ENCODE data around the gene AMOTL2.

DNA sequence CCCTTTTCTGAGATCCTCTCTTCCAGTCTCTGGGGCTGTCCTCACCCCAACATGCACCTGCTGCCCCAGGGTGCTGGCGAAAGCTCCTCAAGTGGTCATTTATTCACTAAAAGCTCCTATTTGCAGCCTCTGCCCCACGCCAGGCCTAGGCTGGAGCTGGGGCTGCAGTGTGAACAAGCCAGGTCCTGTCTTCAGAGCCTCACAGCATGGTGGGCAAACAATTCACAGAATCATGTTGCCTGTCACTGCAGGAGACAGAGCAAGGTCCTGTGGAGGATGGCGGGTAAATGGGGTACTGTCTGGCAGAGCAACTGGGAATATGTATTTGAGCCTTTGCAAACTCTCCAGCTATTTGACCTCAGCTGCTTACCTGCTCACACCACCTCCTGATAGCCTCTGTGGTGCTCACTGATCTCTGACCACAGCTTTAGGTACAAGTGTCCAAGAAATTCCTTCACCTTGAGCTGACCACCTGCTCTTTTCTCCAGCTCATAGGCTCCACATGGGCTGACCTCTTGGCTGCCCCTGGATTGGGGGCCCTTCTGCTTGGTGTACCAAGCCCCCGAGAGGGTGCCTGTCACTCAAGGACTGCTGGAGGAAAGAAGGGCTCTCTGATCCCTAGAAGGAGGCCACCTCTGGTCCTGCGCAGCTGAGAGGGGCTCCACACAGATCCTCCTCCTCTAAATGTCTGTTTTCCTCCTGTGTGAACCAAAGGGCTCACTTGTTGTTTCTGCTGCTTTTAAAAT lies 35.6 kb downstream of the AMOTL2 start:
- TF ChIP-seq, protein P1, sequence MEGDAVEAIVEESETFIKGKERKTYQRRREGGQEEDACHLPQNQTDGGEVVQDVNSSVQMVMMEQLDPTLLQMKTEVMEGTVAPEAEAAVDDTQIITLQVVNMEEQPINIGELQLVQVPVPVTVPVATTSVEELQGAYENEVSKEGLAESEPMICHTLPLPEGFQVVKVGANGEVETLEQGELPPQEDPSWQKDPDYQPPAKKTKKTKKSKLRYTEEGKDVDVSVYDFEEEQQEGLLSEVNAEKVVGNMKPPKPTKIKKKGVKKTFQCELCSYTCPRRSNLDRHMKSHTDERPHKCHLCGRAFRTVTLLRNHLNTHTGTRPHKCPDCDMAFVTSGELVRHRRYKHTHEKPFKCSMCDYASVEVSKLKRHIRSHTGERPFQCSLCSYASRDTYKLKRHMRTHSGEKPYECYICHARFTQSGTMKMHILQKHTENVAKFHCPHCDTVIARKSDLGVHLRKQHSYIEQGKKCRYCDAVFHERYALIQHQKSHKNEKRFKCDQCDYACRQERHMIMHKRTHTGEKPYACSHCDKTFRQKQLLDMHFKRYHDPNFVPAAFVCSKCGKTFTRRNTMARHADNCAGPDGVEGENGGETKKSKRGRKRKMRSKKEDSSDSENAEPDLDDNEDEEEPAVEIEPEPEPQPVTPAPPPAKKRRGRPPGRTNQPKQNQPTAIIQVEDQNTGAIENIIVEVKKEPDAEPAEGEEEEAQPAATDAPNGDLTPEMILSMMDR (IDR thresholded peaks at IDR 0.05; ENCODE audit: low read length) = no peak
- TF ChIP-seq EZH2 (IDR thresholded peaks at IDR 0.05; ENCODE audit: borderline replicate concordance, low read length) = no peak
